ENCODE measurements around the gene SPAG8.

The SPAG8 gene

DNA sequence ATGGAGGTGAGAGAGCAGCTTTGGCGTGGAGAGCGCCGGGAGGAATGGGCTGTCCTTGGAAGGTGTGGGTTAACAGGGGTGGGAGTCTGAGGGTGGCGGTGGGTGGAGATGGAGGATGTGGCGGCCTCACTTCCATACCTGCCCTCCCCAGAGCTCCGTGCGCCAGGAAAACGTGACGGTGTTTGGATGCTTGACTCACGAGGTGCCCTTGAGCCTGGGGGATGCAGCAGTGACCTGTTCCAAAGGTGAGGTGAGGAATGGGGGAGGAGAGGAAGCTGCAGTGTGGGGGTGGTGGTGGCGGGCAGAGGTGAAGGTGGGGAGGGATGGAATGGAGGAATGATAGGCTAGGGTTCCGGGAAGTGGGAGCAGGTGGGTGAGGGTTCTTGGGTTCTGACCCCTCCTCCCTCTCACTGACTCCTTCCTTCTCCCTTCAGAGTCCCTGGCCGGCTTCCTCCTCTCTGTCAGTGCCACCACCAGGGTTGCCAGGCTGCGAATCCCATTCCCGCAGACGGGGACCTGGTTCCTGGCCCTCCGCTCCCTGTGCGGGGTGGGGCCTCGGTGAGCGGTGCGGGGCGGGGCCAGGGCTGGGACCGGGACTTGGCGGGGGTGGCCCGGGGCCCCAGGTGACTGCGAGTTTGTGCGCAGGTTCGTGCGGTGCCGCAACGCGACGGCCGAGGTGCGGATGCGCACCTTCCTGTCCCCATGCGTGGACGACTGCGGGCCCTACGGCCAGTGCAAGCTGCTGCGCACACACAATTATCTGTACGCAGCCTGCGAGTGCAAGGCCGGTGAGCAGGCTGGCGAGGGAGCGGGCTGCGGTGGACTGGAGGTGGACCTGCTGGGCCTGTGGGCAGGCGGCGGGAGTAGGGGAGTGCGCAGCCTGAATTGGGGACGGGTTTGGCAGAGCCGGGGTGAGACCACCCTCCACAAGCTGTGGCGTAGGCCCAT, 34.0 kb upstream of the SPAG8 start:
- in situ Hi-C loops (cut with MboI; ENCODE audit: low sequenced_read_pairs, unreplicated experiment), result no loop called here
- no peak for DNase-seq (ENCODE audit: low spot score)
- TF ChIP-seq CTCF (IDR thresholded peaks at IDR 0.05; ENCODE audit: borderline replicate concordance, control extremely low read depth, extremely low read depth, insufficient read depth, missing control alignments), result no peak

DNA sequence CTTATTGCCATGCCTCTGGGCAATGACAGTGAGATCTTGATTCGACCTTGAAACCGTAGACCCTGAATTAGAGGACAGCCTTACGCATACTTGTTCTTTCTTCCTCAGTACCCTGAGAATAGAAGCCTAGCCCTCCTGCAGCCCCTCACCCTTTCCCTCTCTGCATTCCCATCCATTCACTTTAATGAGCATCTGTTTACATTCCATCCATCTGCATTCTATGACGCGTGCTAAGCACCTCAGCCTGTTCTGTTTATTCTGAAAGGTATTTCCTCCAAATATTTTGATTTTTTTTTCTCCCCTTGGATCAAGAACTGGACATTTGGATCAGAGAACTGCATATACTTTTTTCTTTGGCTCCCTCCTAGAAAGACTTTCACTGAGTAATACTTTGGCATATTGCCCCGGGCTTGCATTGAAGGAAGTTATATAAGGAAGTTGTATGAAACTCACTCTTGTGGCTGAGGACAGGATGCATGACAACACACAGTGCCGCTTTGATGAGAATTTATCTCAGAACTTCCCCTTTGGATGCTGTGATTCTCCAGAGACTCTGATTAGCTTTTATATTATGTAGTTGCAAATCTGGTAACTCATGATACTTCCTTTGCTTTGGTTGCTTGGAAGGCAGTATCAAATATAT, 32.7 kb upstream of the SPAG8 start:
- DNase-seq (ENCODE audit: low spot score), result peak; percentile 49
- no peak for TF ChIP-seq CTCF (IDR thresholded peaks at IDR 0.05; ENCODE audit: borderline replicate concordance, control extremely low read depth, extremely low read depth, insufficient read depth, missing control alignments)
- in situ Hi-C loops (cut with MboI; ENCODE audit: low sequenced_read_pairs, unreplicated experiment), result no loop called here

DNA sequence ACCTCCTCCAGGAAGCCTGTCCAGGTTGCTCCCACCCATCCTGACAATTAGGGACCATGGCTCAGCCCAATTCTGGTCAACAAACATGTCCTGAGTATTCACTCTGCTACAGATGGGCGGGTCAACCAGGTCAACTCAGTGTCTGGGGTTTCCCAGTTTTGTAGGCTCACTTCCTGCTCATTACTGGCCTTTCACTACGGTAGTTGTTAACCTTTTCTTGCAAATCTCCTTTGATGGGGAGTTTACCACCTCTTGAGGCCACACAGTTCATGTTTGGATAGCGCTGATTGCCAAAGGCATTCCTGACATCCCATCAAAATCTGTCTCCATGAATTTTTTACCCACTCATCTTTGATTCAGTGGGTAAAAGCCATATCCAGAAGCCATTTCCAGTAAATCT, 30.7 kb upstream of the SPAG8 start:
- in situ Hi-C loops (cut with MboI; ENCODE audit: low sequenced_read_pairs, unreplicated experiment), result no loop called here
- peak; percentile 82 for DNase-seq (ENCODE audit: low spot score)
- TF ChIP-seq CTCF (IDR thresholded peaks at IDR 0.05; ENCODE audit: borderline replicate concordance, control extremely low read depth, extremely low read depth, insufficient read depth, missing control alignments), result no peak

DNA sequence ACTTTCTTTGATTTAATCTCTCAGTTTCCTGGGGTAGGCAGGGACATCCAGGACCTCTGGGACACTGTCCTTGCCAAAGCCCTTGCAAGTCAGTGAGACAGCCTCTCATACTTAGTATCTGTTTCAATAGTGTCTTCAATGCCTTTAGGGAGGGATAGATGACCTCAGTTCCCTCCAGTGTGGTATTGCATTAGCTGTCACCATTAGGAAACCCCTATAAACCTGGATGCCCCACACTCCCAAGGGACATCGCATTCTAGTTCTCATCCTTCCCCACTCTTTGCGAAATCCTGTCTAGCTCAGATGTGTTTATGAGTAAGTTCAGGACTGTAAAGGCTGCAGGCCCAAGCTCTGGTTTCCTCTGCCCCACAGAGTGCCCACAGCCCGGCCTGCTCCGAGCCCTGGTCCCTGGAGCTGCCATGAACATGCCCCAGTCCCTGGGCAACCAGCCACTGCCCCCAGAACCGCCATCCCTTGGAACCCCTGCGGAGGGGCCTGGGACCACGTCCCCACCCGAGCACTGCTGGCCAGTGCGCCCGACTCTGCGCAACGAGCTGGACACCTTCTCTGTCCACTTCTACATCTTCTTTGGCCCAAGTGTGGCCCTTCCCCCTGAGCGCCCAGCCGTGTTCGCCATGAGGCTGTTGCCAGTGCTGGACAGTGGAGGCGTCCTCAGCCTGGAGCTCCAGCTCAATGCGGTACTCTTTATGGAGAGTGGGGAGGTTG, 30.1 kb upstream of the SPAG8 start:
- peak; percentile 51 for DNase-seq (ENCODE audit: low spot score)
- no peak for TF ChIP-seq CTCF (IDR thresholded peaks at IDR 0.05; ENCODE audit: borderline replicate concordance, control extremely low read depth, extremely low read depth, insufficient read depth, missing control alignments)
- in situ Hi-C loops (cut with MboI; ENCODE audit: low sequenced_read_pairs, unreplicated experiment), result no loop called here

DNA sequence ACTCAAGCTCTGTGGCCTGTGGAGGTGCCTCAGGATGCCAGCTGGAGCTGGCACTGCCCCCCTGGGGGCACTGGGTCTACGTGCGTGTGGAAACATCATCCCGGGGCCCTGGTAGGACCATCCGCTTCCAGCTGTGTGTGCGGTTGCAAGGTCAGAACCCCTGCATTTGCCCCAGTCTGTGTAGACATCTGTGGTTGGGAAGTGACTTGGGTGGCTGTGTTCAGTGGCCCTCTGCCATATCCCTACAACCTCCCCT, 29.5 kb upstream of the SPAG8 start:
- in situ Hi-C loops (cut with MboI; ENCODE audit: low sequenced_read_pairs, unreplicated experiment), result no loop called here
- DNase-seq (ENCODE audit: low spot score), result no peak
- no peak for TF ChIP-seq CTCF (IDR thresholded peaks at IDR 0.05; ENCODE audit: borderline replicate concordance, control extremely low read depth, extremely low read depth, insufficient read depth, missing control alignments)

DNA sequence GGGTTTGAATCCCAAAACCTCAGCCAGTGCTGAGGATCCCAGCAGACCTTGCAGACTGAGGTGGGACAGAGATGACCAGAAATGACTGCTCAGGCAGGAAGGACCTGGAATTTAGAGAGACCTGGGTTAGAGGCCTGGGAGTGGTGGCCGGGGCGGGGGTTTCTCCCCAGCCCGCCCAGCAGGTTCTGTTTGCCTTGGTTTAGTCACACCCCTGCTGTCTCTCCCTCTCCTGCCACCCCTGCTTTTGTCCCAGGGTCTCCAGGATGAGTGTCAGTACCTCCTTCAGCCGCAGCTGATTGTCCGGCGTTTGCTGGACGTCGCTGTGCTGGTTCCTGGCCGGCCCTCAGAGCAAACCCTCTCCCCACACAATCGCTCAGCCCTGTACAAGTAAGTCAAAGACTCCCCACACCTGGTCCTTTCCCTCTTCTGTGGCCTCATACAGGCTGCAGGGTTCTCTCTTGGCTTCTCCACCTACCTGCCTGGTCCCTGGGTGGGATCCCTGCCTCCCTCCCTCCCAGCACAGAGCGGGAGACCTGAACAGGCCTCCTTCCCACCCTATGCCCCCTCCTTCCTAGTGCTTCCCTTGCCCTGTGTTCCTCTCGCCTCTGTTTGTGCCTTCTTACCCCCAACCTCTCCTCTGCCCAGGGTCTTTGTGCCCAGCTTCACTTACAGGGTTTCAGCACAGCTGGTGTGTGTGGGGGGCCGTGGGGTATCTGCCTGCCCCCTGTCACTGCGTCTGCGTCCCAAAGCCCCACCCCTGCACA, 29.0 kb upstream of the SPAG8 start:
- no peak for DNase-seq (ENCODE audit: low spot score)
- no peak for TF ChIP-seq CTCF (IDR thresholded peaks at IDR 0.05; ENCODE audit: borderline replicate concordance, control extremely low read depth, extremely low read depth, insufficient read depth, missing control alignments)
- in situ Hi-C loops (cut with MboI; ENCODE audit: low sequenced_read_pairs, unreplicated experiment), result no loop called here

Data from GM13976 (cell line).